ENCODE measurements around the gene NLRP6.

The NLRP6 gene

GRCh38 chr11:294780-295179, 16.6 kb downstream of the NLRP6 start:
- DNase-seq = no peak

- no peak for DNase-seq
Measured at GRCh38 chr11:295351-296170, 17.4 kb downstream of the NLRP6 start.

GRCh38 chr11:296171-297050, 18.2 kb downstream of the NLRP6 start:
- DNase-seq = no peak

GRCh38 chr11:297051-297585, 18.9 kb downstream of the NLRP6 start:
- DNase-seq = no peak

GRCh38 chr11:297586-298405, 19.6 kb downstream of the NLRP6 start:
- DNase-seq = no peak

- no peak for DNase-seq
Measured at GRCh38 chr11:298406-299065, 20.3 kb downstream of the NLRP6 start.

GRCh38 chr11:299081-299891, 21.1 kb downstream of the NLRP6 start, which contains the start of gene IFITM5:
Gene IFITM5, minus strand, starts transcription at chr11:299526. Its CDS starts 36 bp downstream, at chr11:299490.
- no peak for DNase-seq

GRCh38 chr11:299951-300735, 21.9 kb downstream of the NLRP6 start:
- peak in 2 of 6 experiments; percentile 25 to 32 for DNase-seq

GRCh38 chr11:303363-303762, 25.2 kb downstream of the NLRP6 start:
- DNase-seq = no peak

GRCh38 chr11:304061-304506, 25.9 kb downstream of the NLRP6 start:
- DNase-seq = no peak

GRCh38 chr11:304915-305843, 27.0 kb downstream of the NLRP6 start:
- peak; percentile 49 to 77 (median 62) for DNase-seq

- DNase-seq = no peak
Measured at GRCh38 chr11:305844-306211, 27.6 kb downstream of the NLRP6 start.

- no peak for DNase-seq
Measured at GRCh38 chr11:306645-307371, 28.6 kb downstream of the NLRP6 start.

- DNase-seq = peak in 5 of 6 experiments; percentile 26 to 68 (median 64)
Measured at GRCh38 chr11:307766-308708, 29.8 kb downstream of the NLRP6 start, which contains the start of gene IFITM2. Gene IFITM2, plus strand, starts transcription at chr11:307816. Its CDS starts 377 bp downstream, at chr11:308193.

- DNase-seq = peak in 2 of 6 experiments; percentile 29 to 31
Measured at GRCh38 chr11:308740-309665, 30.8 kb downstream of the NLRP6 start.

All from stimulated activated naive CD4-positive, alpha-beta T cell (primary cell).